DMS153 treated with DMSO at 0.1 percent for 48 hours (cell line): ENCODE measurements around the gene WIPI1.
A peak's percentile ranks its signal among the peaks of the same experiment; 100 is the strongest.
"Not testable (repeated sequence)": the region's sequence is repeated elsewhere in the genome, so short reads cannot be mapped to it uniquely, and the experiment has no call there.

ENCODE experiments used
- DNase-seq: peaks from one replicate; lab custom pipeline; 2025; ENCODE audit not compliant: unreplicated experiment; lab: John Stamatoyannopoulos, UW

The WIPI1 gene

DNA sequence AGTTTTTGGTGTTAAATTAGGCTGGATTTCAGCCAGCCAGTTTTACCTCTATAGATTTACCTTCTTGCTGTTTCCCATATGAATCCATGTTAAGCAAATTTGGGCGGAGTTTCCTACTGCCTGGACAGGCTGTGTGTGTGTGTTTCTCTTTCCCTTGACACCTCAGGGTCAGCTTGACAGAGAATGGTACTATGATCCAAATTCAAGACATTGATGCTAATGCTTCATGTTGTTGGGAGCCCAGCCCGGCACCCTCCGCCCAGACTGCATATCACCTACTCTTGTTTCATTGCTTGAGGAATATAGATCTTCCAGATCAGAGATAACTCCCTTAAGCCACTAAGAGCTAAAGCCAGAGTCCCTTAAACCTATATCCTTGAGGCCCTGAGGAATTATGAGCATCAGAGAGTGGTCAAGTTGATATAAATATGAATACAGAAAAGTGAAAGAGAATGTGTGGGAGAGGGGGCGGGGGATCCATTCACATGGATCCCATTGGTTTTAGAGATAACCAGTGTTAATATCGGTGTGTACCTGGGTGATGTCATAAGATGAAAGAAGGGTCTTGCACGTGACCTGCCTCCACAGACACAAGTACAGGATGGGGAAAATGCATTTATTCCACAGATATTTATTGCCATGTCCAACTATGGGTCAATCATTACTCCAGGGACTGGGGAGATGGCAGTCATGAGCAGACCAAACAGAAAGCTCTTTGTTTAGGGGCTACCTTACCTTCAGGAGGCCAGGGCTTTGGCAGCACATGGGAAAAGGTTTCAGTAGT is 69.7 kb downstream of the WIPI1 start:
- DNase-seq = no peak

GRCh38 chr17:68385490-68386215 is 71.6 kb downstream of the WIPI1 start:
- DNase-seq = no peak

- DNase-seq = no peak
Measured at GRCh38 chr17:68384941-68385340, 72.4 kb downstream of the WIPI1 start.

DNA sequence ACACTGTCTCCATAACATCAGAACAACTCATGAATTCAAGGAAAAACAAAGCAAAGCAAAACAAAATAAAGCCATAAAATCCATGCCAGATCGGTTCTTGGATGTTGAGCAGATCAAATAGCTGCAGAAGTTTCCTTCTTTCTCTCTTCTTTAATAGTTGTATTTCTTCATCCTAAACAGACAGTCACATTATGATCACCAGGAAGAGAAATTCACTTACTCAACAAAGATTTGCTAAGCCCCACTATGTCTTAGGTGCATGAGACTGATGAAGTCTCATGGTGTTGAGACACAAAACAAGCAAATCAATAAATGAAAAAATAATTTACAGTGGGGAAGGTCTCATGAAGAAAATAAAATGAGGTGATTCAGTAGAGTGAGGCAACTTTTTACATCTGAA is 72.8 kb downstream of the WIPI1 start:
- DNase-seq = no peak

DNA sequence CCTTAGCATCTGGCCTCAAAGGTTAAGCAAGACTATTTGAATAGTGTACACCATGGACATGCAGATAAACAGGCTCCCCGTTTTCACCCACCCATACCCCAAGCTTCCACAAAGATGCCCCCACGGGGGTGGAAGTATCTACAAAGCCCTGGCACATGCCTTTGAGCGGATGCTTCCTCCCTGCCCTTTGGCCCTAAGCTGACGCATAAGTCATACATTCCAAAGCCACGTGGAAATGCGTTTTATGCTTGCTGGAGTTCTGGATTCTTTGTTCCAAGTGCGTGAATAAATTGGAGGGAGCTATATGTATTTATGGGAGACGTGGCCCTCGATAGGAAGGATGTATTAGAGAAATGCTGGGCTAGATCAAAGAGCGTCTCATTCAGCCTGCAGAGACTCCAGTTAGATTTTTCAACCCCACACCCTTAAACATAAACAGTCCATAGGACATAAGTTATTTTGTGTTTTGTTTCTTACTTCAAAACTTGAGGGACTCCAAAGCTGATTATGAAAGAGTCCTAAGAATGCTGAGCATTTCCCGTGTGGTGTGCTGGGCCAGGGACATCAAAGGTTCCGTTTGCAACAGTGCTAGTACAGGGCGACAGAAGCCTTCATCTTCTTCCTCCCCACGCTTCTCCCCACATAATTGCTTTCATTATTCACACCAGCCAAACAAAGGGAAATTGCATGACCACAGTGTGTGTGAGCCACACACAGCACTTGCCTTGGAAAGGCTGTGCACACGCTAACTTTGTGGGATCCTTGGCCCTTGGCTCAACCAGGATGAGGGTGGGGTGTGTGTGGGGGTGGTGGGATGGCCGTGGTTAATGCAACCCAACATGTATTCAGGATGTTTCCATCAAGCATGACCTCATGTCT is 73.6 kb downstream of the WIPI1 start:
- DNase-seq = no peak

GRCh38 chr17:68383120-68383442 is 74.2 kb downstream of the WIPI1 start:
- DNase-seq = no peak

GRCh38 chr17:68382582-68383085 is 74.7 kb downstream of the WIPI1 start:
- DNase-seq = no peak

DNA sequence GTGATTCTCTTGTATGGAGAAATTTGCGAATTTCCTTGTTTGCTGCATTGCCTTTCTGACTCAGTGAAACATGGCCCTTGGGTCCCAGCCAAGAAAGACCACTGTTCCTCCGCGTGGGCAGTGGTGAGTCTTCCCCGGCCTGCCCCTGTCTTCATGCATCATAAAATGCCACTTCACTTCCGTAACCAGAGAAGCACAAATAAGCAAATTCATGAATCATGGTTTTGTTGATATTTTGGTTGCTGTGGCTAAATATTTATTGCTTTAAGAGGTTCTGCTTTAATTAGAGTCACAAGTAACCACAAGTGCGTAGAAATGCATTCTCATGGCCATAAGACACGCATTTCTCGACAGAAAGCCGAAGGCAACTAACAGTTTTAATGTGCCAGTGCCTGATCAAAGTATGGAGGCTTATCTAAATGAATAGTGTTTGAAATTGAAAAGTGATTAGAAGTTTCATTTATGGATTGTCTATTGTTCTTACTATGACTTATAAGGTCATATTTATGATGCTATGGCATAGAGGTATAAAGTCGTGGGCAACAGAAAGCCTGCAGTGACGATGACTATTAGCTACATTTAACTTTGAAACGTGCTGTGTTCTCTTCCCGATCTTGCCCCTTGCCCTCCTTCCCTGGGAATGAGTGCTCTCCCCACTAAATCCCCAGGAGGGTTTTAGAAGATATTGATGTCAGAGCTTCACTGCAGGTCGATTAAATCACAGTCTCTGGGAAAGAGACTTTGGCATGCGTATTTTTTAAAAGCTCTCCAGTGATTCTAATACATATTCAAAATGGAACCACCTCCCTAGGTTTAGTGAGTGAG is 76.0 kb downstream of the WIPI1 start:
- DNase-seq = no peak

DNA sequence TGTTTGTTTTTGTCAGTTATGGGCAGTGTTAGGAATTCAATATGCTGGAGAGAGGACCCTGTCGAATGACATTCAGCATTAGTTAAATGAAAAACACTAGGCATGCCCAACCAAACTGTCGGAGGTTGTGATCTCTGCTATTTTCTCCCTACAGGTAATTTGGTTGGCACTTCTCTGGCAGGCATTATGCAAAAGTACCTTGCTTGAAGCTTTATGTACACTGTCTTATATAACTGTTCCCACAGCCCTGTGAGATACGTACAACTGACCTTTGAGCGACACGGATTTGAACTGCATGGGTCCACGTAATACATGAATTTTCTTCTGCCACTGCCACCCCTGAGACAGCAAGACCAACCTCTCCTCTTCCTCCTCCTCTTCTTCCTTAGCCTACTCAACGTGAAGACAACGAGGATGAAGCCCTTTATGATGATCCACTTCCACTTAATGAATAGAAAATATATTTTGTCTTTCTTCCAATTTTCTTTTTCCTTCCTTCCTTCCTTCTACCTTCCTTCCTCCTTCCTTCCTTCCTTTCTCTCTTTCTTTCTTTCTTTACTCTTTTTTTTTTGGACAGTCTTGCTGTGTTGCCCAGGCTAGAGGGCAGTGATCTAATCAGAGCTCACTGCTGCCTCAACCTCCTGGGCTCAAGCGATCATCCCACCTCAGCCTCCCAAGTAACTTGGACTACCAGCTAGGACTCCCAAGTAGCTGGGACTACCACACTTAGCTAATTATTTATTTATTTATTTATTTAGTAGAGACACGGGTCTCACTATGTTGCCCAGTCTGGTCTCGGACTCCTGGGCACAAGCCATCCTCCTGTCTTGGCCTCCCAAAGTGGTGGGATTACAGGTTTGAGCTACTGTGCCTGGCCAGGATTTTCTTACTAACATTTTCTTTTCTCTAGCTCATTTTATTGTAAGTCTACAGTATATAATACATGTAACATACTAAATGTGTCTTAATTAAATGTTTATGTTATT is 77.3 kb downstream of the WIPI1 start:
- peak; percentile 27 for DNase-seq

- DNase-seq = no peak
Measured at GRCh38 chr17:68379177-68379510, 78.2 kb downstream of the WIPI1 start.

DNA sequence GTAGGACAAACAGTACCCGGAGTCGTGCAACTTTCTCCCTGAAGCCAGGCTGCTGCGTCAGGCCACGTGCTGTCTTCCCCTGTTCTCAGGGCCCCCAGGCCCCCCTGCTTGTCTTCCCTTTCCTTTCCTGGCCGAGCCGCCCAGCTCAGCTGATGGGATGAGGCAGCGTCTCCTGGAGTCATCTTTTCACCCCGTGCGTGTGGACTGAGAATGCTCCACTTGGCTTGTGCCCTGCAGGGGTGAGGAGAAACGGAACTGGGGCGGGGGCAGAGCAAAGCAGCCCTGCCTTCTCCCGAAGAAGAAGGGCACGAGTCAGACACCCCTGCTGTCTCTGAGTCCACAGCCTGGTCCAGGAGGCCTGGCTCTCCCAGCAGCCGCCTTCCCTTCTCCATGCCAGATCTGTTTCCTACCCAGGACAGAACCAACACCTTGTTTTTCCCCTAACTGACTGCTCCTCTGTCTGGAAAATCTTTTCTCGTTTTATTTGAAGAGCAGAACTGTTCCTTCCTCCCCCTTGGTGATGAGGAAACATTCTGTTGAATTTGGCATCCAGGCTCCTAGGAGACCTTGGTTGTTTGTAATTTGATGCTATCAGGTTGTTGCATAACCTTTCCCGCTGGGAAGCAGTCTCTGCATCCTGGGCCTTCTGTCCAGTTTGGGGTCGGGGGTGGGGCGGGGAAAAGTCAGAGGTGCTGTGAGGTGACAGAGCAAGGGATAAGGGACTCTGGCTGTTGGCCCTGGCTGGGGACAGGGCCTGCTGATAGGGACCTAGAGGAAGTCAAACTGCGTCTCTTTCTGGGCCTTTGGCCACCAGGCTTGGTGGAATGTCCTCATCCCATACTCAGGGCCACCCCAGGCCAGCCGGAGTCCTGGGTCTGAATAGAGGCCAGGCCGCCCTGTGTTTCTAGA is 78.8 kb downstream of the WIPI1 start:
- peak; percentile 48 for DNase-seq

DNA sequence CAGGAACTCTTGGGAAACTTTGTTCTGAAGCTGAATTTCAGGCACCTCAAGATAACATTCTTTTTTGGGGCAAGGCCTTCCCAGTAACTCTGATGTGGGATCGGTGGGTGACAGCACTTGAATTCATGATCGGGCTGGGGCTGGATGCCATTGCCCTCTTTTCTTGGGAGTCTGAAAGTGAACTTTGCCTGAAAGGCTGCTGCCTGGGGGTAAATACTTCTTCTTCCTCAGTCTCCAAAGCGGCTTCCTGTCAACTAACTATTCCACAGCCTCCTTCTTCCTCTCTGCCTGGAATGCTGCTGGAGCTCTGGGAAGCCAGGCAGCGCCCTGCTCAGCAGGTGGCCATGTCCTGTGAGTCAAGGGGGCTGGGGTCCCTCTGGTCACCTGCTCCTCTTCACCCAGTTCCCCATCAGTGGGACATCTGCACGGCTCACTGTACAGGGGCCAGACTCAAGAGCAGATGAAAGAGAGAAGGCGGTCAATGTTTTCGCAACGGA is 79.5 kb downstream of the WIPI1 start:
- DNase-seq = no peak

GRCh38 chr17:68376178-68376577 is 81.1 kb downstream of the WIPI1 start:
- DNase-seq = not testable (repeated sequence)

GRCh38 chr17:68375566-68375965 is 81.7 kb downstream of the WIPI1 start:
- DNase-seq = no peak
